NCI-H524 (cell line): ENCODE data around the gene ZNF501.

Experiments used
- DNase-seq, 2 experiments: peaks; one replicate each; lab custom pipeline; 2025; lab: John Stamatoyannopoulos, UW

The ZNF501 gene

DNA sequence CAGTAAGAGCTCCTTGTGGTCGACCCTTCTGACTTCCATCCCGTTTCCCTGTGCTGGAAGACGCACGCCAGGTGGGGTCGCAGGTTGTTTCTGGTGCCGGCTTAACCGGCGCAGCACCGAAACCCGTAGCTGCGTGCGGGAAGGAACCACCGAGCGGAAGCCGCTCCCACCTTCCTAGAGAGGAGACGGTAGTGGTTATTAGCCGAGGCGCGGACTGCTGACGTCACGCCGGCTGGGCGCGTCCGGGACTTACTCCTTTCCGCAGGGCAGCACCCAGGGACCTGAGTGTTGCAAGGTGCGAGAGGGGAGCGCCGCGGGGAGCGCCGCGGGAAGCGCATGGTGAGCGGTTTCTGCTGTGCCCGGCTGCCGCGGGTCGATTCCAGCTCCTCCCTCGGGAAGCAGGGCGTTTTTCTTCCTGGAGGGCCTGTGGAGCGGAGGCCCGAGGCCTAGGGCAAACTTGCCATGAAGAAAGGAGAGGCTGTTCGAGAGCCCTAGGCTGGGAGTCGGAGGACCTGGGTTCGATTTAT is at the start of gene ZNF501:
Gene ZNF501 (plus strand): TSS at position 252 of the 527 bp plus-strand sequence. CDS start 4,787 bp downstream, outside the sequence.
- DNase-seq, result peak; percentile 73 to 90

DNA sequence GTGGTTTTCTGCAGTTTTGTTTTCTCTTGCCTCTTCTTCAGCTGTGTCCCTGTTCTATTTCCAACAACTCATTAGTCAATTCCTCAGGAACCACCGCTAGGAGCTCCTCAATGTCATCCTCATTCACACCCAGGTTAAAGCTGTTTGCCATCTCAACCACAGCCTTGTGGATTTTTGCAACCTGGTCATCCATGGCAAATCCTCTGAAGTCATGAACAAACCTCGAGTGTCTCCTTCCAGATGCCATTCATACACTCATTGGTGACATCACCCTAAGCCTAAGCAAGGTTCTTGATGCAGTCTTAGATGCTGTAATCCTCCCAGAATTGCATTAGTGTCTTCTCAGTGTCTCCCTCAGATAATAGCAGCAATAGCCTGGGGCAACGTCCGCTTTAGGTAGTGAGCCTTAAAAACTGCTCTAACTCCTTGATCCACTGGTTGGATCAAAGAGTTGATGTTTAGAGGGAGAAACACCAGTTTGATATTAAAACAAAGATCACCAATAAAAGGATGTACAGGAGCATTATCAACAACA is 48.4 kb upstream of the ZNF501 start:
- no peak for DNase-seq

DNA sequence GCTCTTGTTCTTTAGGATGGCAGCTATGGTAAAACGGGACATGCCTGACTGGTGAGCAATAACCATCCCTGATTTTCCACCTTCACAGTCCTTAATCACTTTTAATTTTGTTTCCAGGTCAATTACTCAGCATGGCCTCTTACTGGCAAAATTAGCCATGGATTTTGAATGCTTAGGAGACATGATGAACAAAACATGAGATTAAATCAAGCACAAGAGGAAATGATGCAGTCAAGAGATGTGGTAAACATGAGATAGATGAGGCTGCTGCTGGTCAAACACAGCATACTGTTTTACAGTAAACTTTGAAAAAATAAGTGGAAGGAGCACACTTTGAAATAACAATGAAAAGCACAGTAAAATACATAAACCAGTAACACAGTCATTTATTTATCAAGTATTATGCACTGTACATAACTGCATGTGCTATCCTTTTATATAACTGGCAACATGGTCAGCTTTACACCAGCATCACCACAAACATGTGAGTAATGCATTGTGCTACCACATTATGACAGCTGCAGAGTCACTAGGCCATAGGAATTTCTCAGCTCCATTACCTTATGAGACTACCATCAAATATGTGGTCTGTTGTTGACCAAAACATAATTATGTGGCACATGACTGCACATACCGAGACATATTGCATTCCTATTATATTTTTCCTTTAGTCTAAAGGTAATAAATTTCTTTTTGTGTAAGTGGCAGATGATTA is 47.1 kb upstream of the ZNF501 start:
- DNase-seq, result no peak

DNA sequence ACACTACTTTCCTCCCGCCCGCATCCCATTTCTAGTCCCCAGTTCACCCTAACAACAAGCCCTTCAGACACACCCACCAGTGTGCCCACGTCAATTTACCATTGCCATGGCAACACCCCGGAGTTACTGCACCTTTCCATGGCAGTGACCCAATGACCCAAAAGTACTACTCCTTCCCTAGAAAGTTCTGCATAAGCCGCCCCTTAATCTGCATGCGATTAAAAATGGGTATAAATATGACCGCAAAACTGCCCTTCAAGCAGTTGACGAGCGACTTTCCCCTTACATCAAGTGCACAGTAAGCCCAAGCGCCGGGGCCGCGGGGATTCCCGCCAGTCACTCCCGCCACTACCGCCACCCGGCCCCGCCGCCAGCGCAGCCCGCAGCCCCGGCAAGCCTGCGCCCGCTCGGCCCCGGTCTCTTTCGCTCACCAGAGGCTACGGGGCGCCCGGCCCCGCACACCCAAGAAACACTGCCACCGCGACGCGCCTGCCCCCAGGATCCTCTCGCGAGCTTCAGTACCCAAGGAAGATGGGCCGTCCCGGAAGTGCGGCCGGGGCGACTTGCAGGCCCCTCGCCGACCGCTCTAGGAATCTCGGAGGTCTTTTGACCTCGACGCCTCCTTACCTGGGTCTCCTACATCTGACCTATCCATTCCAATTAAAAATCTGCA is 44.2 kb upstream of the ZNF501 start:
- DNase-seq, result peak; percentile 74 to 84

DNA sequence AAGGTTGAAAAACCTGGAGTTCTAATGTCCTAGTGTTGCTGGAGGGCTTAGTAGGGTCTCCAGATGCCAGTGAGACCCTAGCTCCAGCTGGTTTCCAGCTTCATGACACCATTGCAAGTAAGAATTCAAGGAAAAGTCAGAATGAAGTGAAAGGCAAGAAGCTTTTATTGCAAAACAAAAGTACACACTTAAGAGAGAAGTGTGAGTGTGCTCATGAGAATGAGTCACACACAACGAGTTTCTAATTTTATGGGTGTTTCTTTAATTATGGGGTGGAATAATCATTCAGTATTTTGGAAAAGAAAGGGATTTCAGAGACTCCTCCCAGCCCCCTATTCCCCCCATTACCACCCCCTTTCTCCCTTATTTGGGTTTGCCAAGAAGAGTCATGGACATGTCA is 41.5 kb upstream of the ZNF501 start:
- no peak for DNase-seq

DNA sequence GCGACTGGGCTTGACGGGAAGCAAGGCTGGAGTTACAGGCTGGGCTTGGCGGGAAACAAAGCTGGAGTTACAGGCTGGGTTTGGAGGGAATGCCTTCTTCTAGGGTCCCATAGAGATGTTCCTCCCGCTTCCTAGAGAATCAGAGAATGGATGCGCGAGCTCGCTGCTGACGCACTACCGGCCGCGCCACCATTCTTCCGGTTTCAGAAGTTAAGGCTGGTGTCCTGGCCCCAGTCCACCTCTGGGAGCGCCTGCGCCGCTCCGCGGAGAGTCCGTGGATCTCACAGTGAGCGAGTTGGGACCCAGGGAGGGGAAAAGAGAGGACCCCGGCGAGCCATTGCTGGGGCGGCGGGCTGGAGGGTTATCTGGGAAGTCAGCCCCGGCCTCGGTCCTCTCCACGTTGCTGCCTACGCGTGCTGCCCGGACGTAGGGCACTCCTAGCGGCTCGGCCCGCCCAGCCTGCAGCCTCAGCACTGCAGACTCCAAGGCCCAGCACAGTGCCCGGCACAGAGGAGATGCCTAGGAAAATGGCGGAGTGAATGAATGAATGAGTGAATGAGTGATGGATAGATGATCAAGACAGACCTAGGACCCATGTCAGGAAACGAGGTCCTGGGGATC is 16.9 kb upstream of the ZNF501 start, which contains the start of gene ZNF502:
Gene ZNF502 (plus strand): TSS at position 206 of the 621 bp plus-strand sequence. CDS start 7,602 bp downstream, outside the sequence.
- DNase-seq, result peak; percentile 56 to 70

DNA sequence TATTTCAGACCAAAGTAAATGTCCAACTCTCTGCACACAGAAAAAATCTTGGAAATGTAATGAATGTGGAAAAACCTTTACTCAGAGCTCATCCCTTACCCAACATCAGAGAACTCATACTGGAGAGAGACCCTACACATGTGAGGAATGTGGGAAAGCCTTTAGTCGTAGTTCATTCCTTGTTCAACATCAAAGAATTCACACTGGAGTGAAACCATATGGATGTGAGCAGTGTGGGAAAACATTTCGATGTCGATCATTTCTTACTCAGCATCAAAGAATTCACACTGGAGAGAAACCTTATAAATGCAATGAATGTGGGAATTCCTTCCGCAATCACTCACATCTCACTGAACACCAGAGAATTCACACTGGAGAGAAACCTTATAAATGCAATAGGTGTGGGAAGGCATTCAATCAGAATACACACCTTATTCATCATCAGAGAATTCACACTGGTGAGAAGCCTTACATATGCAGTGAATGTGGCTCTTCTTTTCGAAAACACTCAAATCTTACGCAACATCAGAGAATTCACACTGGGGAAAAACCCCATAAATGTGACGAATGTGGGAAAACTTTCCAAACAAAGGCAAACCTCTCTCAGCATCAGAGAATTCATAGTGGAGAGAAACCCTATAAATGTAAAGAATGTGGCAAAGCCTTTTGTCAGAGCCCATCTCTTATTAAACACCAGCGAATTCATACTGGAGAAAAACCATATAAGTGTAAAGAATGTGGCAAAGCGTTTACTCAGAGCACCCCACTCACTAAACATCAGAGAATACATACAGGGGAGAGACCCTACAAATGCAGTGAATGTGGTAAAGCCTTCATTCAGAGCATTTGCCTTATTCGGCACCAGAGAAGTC is 8.0 kb upstream of the ZNF501 start:
- no peak for DNase-seq

DNA sequence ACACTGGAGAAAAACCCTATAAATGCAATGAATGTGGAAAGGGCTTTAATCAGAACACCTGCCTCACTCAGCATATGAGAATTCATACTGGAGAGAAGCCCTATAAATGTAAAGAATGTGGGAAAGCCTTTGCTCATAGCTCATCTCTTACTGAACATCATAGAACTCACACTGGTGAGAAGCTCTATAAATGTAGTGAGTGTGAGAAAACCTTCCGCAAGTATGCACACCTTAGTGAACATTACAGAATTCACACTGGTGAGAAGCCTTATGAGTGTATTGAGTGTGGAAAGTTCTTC is 7.4 kb upstream of the ZNF501 start:
- no peak for DNase-seq

DNA sequence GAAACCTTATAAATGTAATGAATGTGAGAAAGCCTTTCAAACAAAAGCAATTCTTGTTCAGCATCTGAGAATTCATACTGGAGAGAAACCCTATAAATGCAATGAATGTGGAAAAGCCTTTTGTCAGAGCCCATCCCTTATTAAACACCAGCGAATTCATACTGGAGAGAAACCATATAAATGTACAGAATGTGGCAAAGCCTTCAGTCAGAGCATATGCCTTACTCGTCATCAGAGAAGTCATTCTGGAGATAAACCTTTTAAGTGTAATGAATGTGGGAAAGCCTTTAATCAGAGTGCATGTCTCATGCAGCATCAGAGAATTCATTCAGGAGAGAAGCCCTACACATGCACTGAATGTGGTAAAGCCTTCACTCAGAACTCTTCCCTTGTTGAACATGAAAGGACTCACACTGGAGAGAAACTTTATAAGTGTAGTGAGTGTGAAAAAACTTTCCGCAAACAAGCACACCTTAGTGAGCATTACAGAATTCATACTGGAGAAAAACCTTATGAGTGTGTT is 5.3 kb downstream of the ZNF501 start:
- no peak for DNase-seq

DNA sequence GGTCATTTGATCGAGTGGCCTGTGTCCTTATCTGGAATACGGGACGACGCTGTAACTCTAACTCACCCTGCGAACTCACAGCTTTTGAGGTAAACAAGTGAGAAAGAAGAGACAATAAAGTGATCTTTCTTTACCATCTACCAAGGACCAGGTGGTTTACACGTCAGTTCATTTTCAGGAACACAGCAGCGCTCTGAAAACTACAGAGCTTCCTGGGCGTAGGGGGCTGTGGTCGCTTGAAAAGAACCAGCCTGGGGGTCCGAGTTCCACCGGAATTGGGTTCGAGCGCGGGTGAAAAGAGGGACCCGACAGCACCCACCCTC is 31.6 kb downstream of the ZNF501 start:
- no peak for DNase-seq

DNA sequence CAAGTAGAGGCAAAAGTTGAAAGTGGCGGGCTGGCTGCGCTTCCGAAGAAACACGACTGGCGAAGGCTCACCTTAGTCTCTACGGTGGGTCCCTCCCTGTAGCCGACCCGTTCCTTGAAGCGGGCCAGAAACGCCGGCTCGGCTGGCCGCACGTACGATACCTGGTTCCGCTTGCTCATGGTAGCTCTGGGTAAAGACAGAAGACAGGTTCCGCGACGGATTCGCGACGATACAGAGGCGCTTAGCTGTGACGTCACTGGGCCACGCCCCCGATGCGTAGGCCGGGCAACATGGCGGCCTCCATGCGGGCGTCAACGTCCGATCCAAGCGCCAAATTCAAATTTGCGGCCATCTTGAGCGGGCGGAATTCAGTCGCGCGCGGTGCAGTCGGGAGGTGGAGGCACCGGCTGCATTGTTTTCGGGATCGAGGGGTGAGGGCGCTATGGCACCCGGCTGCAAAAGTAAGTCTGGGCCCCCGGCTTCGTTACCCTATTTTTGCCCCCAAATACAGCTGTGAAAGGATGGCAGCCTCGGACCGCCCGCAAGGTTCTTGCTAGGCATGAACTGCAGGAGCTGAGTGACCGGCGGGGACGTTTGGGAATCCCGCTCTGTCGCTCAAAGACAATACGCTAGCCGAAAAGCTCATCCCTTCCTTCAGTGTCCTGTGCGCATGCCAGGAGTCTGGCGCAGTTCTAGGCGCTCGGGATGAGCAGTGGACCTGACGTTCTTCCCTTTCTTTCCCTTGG is 32.2 kb downstream of the ZNF501 start, which contains the start of the genes KIAA1143 and KIF15:
Gene KIAA1143 (minus strand): TSS at position 196 of the 746 bp plus-strand sequence. CDS start 17 bp downstream, at position 179.
Gene KIF15 (plus strand): TSS at position 371 of the 746 bp plus-strand sequence. CDS start 72 bp downstream, at position 443.
- DNase-seq, result peak; percentile 88 to 95

DNA sequence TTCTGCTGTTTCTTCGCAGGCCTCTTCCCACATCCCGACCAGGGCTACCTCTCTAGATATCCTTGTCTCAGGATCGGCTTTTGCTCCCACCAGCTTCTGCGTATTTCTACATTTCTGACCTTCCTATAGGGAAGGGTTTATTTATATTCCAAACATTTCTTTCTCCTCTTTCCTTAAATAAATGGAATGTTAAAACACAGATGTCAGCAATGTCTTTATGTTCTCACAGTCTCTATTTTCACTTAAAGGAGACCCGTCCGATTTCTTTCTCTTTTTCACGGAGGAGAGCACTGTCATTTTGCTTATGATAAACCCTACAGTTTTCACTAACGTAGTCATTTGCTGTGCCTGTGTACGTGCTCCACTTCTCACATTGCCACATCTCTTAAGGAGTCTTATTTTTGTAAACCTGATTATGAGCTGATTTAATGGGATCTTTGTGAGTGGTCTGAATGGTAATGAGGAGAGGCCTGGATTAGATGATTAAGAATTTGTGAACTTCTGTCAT is 32.8 kb downstream of the ZNF501 start:
- DNase-seq, result peak in 1 of 2 experiments; percentile 13

DNA sequence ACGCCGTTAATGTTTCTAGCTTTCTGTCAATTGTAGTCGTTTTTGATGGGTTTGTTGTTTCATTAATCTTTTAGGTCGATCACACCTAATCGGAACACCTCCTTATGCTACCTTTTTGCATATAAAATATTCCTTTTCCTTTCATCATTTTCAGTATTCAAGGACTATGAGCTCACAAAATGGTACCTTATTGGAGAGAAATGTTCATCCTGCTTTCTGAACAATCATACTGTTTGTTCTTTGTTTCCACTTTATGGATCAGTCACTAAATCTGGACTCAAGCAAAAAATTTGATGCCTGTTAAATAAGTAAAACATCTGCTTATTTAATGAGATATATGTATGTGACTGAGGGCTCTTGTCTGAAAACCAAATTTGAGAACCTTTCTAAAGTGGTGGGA is 33.3 kb downstream of the ZNF501 start:
- no peak for DNase-seq

DNA sequence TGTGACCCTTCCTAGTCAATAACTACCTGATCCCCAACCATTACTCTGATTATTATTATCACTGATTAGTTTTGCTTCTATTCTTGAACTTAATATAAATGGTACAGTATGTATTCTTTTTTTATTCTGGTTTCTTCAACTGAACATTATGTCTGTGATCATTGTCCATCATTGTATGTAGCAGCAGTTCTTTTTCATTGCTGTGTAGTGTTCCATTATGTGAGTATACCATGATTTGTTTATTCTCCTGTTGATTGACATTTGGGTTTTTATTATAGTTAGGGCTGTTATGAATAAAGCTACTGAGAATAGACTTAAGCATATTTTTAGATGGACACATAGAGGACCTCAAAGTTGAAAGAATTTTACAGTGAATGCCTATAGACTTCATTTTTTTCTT is 34.8 kb downstream of the ZNF501 start:
- no peak for DNase-seq

DNA sequence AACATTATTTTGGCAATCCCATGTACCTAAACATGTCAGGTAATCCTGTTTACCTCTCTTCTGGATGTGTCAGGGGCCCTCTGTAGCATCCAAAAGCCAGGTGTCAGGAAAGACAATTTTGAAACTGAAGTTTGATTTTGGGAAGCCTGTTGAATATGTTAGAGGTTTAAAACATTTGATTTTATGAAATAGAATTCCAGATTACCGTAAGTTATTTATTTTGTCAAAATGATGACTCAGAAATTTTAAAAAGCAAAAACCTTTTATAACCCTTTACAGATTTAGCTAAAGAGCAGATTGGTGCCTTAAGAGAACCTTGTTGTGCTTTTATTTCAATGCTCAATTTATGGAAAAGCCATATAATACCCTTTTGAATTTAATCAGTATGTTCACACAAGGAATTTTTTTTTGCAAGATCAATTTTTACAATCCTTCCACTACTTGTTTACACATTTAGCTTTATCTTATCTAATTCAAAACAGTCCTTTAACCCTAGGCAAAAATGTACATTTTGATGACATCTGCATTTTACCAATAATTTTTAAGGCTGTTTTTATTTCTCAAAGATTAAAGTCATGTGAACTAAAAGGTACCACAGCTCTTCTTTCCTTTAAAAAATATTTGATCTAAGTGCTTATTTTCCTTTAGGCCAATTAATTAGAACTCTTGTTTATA is 42.1 kb downstream of the ZNF501 start:
- no peak for DNase-seq

DNA sequence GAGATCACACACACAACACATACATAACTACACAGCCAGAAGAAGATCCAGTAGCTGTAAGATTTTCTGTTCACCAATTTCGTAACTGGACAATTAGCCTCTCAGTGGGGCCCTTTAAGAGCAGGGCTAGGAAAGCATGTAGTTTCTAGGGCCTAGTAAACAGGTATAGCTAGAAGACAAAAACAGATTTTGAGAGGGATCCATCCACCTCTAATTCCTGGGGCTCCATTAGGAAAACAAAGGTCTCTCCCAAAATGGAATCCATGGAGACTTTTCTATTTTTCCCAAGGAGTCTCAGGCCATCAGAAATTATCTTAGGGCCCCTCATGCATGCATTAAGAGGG is 42.6 kb downstream of the ZNF501 start:
- no peak for DNase-seq

DNA sequence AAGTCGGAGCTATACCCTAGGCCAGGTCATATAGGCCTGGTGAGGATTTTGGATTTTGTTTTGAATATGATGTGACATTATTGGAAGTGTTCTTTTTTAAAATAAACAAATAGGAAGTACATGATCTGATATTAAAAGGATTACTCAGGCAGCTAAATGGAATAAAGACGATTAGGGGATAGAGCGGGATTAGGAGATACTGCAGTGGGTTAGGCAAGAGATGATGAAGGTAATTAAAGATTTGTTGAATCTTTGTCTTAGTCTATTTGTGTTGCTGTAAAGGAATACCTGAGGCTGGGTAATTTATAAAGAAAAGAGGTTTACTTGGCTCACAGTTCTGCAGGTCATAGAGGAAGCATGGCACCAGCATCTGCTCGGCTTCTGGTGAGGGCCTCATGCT is 53.5 kb downstream of the ZNF501 start:
- DNase-seq, result no peak
